Measurements from ENCODE around the gene ACOD1. TPM values are rescaled to one million over a fixed set of nuclear protein-coding genes. Genes with fewer than 3 reads are reported as not detected.
"Not testable (repeated sequence)": the region's sequence is repeated elsewhere in the genome, so short reads cannot be mapped to it uniquely, and the experiment has no call there.

Gene ACOD1
- polyA plus RNA-seq, 3 donors: not detected

DNA sequence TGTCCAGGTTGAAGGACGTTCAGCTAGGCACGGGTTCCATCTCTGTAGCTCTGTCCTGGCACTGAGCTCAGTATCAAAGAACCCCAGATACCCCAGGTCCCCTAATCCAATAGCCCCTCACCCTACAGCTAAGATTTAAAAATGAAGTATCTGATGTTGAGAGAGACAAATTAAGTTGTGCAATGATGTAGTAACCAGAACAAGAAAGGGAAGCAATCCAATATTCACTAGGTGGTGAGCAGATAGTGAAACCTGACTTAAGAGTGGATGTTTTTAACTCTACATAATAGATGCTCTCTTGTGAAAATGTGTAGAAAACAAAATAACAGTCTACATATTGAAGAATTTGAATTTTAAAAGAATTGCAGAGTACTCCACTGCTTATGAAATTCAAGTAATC lies 1.8 kb downstream of the ACOD1 start:
- DNase-seq: no peak

DNA sequence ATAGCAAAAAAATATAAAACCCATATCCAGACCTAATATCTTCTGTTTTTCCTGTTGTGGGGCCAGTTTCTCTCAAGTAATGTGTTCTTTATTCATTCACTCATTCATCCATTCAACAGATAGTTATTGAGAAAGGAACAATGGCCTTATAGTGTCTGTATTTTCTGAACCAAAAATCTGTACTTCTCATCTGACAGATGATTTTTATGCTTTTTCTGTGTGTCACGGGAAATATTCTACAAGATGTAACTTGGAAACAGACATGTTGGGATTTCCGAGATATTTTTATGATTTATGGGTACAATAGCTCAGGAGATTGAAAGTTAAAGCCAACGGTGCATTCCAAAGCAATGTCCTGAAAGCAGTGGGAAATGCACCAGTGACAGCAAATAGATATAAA lies 5.7 kb downstream of the ACOD1 start:
- no peak for DNase-seq

DNA sequence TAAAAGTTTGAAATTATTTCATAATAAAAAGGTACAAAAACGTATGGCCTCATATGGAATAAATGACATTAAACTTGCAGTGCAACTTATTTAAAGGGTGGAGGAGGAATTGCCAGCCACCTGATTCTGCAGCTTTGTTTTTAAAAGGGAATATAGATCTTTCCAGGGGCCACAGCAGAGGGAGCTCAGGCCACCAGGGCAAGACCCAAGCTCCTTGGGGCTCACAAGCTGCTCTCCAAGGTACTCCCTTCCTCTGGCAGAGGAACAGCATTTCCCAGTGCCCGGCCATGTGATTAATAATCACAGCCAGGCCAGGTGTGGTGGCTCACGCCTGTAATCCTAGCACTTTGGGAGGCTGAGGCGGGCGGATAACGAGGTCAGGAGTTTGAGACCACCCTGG lies 6.2 kb downstream of the ACOD1 start:
- DNase-seq: no peak

DNA sequence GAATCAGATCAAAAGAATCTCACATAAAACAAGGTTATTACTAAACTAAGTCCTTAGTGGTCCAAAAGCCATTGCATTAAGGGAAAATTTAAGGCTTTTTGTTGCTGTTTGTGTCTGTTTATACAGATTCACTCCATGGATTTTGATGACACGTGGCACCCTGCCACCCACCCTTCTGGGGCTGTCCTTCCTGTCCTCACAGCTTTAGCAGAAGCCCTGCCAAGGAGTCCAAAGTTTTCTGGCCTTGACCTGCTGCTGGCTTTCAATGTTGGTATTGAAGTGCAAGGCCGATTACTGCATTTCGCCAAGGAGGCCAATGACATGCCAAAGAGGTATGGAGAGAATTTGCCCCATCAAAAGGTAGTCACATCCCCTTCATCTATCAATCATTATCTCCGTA lies 6.9 kb downstream of the ACOD1 start:
- DNase-seq: no peak

DNA sequence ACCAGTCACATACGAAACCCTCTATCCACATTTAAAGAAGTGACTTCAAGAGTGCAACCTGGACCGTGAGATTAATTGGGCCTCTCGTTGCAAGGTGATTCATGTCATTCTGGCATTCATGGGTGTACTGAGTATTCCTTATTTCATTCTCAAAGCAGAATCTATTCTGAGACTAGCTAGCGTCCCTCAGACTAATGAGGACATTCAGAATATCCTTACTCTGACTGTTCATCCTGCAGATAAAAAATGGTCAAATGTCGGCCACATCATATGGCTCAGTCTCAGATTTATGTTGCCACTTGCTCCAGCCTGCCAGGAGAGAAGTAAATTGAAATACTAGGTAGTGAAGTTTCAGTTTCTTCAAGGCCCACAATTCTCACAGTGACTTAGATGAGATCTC lies 7.3 kb downstream of the ACOD1 start:
- no peak for DNase-seq

DNA sequence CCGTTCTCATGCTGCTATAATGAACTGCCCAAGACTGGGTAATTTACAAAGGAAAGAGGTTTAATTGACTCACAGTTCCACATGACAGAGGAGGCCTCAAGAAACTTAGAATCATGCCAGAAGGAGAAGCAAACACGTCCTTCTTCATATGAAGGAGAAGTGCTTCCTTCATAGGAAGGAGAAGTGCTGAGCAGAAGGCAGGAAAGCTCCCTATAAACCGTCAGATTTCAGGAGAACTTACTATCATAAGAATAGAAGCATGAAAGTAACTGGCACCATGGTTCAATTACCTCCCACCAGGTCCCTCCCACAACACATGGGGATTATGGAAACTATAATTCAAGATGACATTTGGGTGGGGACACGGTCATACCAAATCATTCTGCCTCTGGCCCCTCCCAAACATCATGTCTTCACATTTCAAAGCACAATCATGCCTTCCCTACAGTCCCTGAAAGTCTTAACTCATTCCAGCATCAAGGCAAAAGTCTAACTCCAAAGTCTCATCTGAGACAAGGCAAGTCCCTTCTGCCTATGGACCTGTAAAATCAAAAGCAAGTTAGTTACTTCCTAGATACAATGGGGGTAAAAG lies 10.6 kb downstream of the ACOD1 start:
- DNase-seq: no peak

DNA sequence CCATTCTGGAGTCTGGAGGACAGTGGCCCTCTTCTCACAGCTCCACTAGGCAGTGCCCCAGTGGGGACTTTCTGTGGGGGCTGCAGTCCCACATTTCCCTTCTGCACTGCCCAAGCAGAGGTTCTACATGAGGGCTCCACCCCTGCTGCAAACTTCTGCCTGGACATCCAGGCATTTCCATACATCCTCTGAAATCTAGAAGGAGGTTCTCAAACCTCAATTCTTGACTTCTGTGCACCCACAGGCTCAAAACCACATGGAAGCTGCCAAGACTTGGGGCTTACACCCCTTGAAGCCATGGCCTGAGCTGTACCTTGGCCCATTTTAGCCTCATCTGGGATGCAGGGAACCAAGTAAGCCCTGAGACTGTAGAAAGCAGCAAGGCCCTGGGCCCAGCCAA lies 11.4 kb downstream of the ACOD1 start:
- not testable (repeated sequence) for DNase-seq

DNA sequence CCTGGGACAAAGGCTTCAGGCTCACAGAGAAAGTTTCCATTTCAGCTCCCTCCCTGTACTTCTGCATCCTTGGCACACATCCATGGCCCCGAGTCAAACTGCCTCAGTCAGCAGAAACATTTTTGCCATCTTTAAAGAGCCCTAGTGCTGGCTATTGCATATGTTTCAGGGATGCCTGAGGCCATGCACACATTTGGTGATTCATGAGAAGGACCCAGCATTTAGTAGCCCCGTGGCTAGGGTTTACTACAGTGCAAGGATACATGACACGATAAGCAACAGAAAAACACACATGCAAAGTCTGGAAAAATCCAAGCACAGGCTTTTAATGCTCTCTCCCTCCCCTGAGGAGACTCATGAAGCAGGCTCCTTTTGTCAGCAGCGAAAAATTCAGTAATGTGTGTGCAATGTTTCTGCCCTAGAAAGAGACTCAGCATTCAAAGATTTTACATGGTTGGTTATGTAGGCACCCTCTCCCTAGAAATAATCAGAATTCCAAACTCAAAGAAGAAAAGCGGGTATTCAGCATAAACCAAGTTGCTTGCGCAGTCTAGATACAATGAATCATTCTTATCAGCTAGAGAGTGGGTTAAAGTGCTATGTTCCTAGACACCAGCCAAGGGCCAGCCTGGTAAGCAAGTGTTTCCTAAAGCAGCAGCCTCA lies 17.6 kb downstream of the ACOD1 start:
- DNase-seq: peak; percentile 30

DNA sequence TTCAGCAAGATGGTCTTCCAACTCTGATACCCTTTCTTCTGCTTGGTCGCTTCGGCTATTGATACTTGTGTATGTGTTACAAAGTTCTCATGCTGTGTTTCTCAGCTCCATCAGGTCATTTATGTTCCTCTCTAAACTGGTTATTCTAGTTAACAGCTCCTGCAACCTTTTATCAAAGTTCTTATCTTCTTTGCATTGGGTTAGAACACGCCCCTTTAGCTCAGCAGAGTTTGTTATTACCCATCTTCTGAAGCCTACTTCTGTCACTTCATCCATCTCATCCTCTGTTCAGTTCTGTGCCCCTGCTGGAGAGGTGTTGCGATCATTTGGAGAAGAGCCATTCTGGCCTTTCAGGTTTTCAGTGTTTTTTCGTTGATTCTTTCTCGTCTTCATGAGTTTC lies 18.7 kb downstream of the ACOD1 start:
- no peak for DNase-seq

DNA sequence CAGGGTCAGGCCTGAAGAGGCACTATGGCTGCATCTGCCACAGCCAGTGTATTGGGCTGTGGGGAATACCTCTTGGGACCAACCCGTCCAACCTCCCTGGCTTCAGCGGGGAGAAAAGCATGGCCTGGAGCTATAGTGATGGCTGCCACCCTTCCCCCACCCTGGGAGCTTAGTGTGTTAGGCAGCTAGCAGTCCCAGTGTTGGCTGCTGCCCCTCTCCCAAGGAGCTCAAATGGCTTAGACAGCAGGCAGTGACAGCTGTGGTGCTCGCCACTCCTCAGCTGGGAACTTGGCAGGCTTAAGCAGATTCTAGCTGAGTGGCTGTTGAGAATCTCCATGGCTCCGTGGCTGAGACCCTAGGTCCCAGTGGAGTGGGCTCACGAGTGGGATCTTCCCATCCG lies 19.7 kb downstream of the ACOD1 start:
- DNase-seq: no peak

DNA sequence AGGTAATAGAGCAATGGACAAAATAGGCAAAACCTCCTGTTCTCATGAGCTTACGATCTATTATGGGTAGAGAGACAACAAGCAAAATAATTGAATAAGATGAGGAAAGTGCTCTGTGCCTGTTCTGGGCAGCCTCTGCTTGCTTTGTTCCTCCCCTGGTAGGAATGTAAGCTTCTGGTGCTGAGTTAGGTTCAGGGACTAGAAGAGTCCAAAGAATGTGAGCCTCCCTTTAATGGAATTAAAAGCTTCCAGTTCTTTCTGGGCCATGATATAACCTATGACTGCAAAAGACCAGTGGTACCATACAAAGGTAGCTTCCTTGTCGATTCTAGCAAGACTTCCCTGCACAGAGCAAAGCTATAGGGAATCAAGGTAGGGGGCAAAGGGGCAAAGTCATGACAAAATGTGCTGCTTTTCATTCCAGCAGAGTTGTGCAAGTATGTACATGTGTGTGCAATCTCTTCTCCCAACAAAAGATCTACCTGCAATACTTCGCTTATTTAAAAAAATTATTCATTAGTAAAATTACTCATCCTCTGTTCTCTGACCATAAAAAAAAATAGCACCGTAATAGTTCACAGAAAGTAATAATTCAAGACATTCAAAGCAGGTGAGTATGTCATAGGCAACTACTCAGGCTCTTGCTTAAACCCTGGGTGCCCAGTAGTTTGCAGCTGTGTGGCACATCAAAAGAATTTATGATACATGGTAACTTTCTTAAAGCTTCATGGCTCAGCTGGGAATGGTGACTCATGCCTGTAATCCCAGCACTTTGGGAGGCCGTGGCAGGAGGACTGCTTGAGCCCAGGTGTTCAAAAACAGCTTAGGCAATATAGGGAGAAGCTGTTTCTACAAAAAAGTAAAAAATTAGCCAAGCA lies 21.4 kb downstream of the ACOD1 start:
- no peak for DNase-seq

DNA sequence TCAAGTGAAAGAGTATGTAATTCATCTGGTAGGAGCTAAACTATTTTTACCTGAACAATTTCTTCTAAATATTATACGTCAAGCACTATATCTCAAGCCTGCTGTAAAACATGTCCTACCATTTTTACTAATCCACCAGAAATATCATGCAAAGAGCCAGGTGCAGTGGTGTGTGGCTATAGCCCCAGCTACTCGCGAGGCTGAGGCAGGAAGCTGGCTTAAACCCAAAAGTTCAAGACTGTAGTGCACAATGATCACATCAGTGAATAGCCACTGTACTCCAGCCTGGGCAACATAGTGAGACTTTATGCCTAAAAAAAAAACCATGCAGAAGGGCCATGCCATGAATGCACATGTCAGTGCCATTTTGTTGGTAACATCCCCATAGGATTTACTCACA lies 22.9 kb downstream of the ACOD1 start:
- DNase-seq: no peak

DNA sequence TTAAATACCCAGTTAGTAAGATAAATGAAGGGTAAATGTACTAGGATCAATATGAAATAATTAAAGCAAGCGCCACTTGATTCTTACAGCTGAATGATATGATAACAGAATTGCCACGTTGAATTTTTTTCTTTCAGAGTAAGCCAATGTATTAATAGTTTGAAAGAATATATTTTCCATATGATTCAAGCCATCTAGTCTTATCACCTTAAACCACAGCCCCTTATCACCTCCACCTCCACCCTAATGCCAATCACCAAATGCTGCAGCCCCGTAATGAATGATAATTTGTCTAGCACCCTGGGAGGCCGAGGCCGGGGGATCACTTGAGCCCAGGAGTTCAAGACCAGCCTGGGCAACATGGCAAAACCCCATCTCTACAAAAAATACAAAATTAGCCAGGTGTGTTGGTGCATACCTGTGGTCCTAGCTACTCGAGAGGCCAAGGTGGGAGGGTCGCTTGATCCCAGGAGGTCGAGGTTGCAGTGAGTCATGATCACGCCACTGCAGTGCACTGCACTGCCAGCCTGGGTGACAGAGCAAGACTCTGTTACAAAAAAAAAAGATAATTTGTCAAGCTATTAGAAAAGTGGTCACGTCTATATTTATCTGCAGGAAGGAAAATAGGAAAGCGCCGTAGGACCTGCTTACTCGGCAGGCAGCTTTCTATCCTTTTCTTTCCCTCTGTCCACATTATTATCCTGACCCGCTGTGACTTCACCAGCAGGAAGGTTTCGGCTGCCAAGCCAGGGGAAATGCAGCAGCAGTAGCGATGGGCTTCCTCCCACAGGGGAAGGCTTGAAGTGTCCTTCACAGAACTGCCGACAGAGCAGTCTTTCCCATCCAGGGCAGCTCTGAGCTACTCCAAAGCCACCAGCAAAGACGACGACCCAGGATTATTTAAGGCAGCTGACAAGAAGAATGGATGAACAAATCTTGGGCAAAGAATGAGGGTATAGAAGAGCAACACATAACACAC lies 23.8 kb downstream of the ACOD1 start:
- no peak for DNase-seq

DNA sequence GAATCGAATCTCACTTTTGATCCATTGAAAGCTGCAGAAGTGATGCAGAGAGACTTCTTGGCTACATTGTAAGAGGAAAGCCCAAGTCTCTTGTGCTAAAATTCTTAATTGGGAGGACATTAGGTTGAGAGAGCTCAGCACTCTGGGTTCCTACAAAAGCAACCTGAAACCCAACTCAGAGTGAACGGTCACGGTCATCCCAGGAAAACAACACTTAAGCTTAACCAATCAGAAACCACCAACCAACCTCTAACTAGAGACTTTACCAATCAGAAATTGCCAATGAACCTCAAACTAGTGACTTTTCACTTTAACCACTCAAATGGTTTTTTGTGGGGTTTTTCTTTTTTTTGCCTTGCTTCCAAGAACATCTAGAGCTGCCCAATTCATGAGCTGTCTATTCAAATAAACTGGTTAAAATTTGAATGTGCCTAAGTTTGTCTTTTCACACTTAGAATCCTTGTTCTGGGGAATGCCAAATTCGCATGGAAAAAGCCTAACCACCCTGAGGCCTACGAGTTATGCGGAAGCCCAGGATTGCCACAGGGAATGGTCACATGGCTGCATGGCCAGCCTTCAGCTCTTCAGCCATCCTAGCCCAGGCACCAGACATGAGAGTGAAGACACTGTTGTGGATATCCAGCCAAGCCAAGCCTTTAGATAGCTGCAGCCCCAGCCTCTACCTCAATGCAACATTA lies 25.8 kb downstream of the ACOD1 start:
- no peak for DNase-seq

DNA sequence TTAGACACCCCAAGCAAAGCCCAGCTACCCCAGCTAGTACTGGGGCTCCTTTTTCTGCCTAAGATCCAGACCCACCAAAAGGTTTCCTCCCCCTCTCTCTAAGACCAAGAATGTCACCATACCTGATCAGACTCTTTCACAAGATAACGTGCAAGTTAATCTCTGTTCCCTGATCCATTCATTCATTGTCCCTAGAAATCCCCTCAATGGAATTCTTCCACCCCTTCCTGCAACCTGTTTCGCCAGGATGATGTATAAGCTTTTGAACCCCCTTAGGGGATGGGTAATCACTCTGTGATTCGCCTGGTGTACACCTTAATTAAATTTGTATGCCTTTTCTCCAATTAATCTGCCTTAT lies 26.3 kb downstream of the ACOD1 start:
- no peak for DNase-seq

DNA sequence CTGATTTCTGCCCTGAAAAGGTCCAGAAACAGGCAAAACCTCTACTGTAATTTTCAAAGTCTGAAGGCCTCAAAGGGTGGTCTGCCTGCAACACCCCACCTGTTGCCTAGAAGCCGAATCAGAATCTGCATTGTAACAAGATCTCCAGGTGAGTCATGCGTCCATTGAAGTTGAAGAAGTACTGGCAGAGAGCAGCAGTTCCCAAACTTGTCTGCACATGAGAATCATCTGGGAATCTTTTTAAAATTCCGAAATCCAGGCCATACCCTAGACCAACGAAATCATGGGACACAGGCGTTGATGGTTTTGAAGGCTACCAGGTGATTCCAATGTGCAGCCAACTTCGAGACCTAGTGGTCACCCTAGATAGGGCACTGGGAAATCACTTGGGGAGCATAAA lies 27.6 kb downstream of the ACOD1 start:
- DNase-seq: no peak

DNA sequence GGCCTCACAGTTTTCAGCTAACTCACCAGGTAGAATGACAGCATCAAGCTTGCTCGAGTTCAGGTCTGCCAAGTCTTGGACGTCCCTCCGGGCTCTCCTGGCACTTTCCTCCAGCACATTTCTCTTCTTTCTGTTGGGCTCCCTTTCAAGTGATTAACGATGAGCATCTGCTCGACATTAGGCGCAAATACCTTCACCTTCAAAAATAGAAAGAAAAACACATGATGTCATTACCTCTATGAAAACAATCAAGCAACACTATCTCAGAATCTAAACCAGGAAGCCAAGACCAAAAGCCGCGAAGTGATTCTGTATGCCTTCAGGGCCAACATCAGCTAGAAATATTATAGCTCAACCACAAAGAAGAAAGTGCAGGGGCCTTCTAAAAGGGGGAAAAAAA lies 28.2 kb downstream of the ACOD1 start:
- DNase-seq: no peak

DNA sequence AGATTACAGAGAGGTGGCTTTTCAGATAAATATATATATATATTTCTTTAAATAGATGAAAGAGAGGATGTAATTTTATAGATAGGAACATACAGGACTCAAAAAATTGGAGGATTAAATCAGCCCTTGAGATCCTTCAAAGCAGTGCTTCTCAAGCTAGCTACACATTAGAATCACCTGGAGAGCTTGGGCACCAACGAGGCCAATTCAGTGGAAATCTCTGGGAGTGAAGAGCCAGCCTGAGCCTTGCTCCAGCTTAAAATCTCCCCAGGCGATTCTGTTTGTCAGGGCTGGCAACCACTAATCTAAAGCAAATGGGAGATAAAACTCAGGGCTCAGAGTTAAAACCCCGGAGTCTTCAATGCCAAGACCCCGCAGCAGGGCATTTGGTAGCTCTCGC lies 28.6 kb downstream of the ACOD1 start:
- no peak for DNase-seq

DNA sequence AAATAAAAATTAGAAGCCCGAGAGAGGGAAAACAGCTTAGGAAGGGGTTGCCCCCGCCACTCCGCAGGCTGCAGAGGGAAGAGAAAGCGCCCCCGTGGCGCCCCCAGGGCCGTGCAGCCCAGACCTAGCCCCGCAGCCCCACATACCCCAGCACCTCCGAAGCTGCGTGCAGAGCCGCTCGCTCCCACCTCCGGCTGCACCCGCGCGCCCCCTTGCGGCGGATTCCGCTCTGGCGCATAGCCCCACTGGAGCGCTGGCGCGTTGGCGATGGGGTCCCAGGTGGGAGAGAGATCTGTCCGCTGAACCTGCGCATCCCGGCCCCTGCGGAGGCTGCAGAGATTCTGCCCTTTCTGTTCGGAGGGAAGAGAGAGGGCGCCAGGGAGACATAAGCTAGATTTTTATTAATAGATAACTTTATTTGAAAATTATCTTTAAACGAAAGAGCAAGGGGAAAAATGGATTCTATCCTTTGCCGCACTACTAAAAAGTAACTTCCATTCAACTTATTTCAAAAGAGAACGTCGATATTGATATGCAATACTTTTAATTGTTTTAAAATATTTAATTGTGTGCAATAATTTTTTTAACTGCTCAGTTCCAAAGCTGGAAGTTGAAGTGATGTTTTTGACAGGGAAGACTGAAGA lies 31.9 kb downstream of the ACOD1 start:
- DNase-seq: peak; percentile 62

DNA sequence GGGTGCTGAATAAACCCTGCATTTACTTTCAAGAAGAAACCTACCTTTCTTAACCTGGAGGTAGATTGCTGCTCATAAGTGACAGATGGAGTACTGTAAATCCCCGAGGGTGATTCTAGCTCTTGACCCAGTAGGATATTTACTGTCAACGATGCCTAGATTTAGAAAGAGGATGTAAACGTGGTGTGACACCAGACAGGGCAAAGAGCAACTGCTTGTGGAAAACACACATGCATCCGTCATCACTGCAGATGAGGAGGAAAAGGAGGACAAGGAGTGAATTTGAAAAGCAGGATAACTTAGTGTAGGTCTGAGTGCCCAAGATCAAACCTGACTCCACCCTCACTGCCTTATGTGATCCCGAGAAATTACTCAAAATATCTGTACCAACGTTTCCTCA lies 33.8 kb downstream of the ACOD1 start:
- DNase-seq: no peak

DNA sequence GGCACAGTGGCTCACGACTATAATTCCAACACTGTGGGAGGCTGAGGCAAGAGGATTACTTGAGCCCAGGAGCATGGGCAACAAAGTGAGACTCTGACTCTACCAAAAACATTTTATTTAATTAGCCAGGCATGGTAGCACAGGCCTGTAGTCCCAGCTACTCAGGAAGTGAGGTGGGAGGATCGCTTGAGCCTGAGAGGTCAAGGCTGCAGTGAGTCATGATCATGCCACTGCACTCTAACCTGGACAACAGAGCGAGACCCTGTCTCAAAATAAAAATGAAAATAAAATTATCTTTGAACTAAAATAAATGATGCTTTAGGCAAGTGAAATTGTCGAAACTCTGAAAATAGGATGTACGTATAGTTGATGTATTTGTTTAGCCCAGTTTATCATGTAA lies 35.4 kb downstream of the ACOD1 start:
- no peak for DNase-seq

All from renal pelvis (tissue), 4 donors.